ENCODE data around the gene MYO18A.
"Not testable (repeated sequence)": the region's sequence is repeated elsewhere in the genome, so short reads cannot be mapped to it uniquely, and the experiment has no call there.

Gene MYO18A

DNA sequence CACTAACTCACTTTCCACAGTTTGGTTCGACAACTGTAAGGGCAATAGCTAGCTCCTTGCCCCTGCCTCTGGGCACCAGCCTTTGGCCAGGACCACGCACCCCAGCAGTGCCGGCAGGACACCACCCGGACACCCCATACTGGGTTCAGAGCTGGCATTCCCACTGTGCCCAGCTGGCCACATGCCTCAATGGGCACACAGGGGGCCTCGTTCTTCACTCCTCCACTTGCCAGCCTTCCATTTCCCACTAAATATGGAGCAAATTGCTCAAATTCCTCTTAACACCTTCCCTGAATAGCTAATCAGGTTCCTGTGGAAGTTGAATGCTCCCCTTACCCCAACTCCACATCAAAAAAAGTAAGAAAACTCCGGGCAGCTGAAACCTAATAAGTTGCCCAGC lies 84.8 kb downstream of the MYO18A start:
- DNase-seq = no peak

DNA sequence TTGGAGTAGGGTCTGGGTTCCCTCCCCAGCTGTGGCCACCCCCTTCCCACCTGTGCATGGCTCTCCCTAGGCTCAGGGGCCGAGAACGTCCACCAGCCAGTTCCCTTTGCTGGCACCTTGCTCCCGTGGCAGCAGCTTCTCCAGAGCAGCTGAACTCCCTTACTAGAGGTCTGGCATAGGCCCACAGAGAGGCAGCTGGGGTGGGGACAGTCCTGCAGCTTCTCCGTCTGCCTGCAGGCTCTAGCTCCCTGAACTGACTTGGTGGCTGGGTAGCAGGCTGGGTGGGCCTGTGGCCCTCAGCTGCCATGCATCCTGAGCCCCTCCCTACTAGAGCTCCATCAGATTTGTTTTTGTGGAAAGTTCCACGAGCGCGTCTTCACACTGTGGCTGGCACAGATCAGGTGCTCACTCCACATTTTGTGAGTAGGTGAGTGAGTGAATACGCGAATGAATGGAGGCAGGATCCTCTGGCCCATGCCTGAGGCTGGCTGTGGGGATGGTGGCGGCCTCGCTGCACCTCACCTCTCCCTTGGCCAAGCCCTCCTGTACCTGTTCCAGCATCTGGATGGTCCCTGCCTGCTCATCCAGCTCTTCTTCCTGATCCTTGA lies 86.0 kb downstream of the MYO18A start:
- DNase-seq = no peak

DNA sequence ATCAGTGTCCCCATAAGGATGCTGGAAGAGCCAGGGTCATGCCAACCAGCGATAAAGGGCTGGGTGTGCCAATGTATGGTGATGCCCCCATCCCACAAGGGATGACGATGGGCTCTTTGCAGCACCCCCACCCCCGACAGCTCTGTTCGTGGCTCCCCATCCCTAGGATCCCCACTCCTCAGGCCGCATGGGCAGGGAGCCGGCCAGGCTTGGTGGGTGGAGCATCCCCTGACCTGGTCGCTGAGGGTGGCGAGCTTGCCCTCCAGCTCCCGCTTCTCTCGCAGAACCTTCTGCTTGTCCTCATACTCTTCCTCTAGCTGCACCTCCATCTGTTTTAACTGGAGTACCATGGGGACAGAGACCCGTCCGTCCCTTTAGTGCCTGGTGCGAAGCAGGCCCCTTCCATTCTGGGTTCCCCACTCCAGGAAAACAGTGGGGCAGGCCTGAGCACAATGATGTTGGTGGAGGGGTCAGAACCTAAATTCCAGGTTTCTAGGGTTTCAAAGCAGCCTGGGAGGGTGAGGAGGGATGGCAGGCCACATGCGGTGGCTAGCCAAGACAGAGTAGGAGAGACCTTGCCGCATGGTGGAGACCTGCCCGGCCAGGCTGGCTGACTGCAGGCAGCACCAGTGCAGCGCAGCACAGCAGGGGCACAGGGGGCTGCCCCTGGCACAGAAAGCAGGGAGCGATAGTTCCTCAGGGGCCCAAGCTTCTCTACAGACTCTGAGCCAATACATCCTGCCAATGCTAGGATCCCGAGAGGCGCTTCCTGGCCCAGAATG lies 86.9 kb downstream of the MYO18A start:
- DNase-seq = no peak

DNA sequence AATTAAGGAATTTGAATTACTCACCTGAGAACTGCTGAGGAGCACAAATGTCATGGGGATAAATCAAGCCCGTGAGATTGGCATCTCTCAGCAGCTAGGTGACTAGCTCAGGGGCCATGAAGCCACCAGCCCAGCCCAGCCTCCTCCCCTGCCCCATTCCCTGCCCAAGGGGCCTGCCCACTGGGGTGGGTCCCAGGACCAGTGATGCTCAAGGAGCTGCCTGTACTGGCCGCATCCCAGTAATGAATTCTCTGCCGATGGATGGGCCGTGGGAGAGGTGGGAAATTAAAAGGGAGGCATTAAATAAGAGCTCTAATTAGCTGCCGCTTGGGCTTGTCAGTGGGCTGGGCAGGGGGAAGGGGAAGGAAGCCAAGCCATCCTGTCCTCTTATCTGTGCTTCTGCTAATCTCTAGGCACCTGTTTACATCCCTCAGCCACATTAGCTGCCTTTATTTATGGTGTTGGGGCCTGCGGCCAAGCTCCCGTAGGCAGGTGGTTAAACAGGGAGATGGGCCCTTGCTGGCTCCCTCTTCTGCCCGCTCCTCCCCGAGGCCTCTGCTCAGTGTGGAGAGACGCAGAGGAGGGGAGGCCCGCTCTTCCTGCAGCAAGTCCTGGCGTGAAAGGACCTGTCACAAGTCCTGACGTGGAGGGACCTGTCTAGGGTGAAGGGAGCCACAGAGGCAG lies 88.5 kb downstream of the MYO18A start:
- DNase-seq = no peak

- DNase-seq = no peak
These were observed 89.2 kb downstream of the MYO18A start for GRCh38 chr17:29090750-29091605.

- no peak for DNase-seq
These were observed 90.1 kb downstream of the MYO18A start for GRCh38 chr17:29090108-29090507.

DNA sequence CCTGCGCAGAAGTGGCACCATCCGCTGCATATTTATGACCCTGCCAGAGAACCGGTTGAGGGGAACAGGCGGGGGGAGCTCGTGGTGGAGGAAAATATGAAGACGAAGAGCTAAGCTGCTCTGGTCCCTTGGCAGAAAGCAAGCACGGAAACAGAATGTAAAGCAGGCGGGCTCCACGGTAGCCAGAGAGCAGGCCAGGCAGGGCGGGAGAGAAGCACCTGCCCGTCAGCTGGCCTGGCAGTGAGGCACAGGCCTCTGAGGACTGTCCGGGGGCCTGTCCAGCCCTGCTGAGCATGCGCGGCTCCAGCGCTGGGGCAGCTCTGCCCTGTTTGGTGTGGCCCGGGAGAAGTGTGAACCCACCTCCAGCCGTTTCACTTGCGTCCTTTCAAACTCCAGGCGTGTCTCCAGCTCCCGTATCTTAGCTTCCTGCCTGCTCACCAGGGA lies 90.6 kb downstream of the MYO18A start:
- no peak for DNase-seq

- DNase-seq = not testable (repeated sequence)
These were observed 91.4 kb downstream of the MYO18A start for GRCh38 chr17:29088782-29089181.

DNA sequence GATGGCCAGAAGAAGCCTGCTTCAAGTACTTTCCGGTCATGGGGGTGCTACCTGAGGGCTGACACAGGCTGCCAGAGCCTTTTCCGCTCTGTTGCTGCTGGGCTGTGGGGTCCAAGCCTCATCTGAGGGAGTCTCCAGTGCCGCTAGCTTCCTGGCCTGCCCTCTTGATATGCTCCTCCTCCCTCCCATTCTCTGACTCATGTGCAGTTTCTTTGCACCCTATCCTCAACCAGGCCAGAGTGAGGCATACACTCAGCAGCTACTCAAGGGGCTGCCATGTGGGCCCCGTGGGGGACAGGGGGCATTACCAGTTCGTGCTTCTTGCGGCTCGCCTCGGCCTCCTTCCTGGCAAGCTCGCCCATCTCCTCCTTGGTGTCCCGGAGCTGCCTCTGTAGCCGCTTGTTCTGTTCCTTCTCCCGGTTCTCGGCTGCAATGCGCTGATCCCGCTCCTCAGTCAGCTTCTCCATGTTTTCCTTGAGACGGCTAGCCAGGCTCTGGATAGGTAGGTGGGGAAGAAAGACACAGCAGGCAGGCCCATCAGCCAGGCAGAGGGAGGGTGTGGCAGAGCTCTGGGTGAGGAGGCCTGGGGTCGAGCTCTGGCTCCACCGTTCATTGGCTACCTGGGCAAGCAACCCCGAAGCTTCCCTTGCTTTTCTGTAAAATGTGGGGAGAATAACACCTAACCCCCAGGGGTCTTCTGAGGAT lies 93.4 kb downstream of the MYO18A start:
- peak; percentile 11 for DNase-seq

DNA sequence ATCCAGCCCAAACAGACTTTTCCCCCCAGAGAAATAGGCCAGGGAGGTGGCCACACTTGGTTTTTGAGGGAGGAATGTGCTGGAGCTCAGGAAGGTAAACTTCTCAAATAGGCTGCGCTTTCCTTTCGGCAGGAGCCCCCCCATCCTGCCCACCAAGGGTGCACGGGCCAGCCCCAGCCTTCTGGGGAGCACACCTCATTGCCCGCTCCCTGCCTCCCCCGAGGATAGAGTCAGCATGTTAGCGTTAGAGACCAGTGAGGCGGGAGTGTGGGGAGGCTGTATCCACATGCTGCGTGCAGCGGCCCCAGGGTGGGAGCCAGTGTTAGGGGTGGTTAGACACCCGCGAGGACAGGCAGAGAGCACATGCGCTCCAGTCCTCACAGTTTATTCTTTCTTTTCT lies 95.0 kb downstream of the MYO18A start:
- no peak for DNase-seq

DNA sequence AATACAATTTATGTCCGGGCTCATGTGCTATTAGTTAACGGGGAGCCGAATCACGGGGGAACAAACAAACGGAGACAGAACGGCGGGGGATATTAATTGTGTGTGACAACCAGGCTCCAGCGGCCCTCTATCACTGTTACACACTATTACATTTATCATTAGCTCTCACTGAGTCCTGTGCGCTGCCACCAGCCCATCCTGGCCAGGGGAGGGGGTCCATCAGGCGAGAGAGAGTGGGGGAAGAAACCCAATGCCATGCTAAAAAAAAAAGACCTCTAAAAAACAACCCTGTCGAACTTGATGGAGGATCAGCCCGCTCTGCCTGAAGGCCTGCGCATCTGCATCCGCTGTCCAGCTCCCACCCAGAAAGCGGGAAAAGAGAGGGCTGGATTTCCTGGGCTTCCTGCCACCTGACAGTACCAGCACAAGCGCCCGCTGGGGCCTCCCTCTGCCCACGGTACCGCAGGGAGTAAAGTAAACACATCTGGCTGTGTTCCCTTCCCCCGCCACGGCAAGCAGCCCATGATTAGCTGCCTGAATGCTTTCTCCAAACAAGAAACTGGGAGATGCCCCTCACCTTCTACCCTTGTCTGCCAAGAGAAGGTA lies 95.6 kb downstream of the MYO18A start:
- peak; percentile 28 for DNase-seq

- DNase-seq = no peak
These were observed 99.2 kb downstream of the MYO18A start for GRCh38 chr17:29080965-29081364.

- DNase-seq = no peak
These were observed 99.9 kb downstream of the MYO18A start for GRCh38 chr17:29080323-29080722.

DNA sequence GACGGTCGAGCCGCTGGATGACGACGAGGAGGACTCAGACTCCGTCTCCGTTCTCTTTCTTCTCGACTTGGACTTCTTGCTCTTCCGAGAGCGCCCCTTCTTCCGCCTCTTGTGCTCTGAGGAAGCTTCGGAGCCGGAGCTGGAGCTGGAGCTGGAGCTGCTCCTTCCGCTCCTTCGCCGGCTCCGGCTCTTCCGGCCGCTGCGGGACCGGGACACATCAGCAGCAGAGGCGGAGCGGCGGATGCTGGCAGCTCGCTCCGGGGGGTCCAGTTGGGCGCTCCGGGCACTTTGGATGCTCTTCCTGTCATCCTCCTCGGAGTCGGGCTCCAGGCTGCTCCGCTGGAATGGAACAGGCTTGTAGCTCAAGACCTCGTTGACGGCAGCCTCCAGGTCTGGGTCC lies 100.3 kb downstream of the MYO18A start:
- no peak for DNase-seq

- no peak for DNase-seq
These were observed 100.8 kb downstream of the MYO18A start for GRCh38 chr17:29079433-29079832.

GRCh38 chr17:29078183-29079045 lies 101.8 kb downstream of the MYO18A start:
- DNase-seq = peak; percentile 15

- DNase-seq = no peak
These were observed 102.9 kb downstream of the MYO18A start for GRCh38 chr17:29077320-29077719.

GRCh38 chr17:29076722-29077121 lies 103.5 kb downstream of the MYO18A start:
- no peak for DNase-seq

DNA sequence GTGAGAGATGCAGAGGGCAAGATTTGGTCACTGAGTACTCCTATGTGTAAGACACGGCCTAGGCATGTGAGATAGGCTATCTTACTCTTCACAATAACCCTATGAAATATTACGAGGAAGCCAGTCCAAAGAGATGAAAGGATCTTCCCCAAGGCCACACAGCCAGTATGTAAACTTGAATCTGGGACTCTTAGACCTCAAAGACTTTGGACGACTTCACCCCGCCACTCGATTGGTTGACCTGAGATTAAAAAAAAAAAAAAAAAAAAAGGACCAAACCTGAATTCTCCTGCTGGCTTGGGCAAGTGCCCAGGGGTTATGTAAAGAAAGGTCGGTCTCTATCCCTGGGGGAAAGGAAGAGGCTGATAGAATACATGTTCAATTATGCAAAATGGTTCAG lies 104.1 kb downstream of the MYO18A start:
- DNase-seq = no peak

GRCh38 chr17:29074488-29074887 lies 105.7 kb downstream of the MYO18A start:
- DNase-seq = no peak

DNA sequence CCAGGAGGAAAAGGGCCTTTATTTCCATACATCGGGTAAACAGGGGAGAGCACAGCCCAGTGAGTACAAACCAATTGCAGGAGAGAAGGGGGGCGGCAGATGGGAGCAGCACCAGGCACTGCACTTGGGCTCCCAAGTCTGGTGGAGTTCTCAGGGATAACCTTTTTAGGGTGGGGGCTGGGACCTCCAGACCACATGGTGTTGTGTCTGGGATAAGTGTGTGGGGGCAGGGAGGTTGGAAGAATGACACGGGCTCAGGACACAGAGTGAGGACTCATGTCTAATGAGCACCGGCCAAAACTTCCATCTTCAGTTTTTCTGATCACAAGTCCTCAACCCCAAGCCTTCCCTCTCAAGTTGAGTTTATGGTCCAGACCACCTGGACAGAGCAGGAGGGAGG lies 106.7 kb downstream of the MYO18A start:
- no peak for DNase-seq
